ENCODE data around the gene SEMA6C.

DNA sequence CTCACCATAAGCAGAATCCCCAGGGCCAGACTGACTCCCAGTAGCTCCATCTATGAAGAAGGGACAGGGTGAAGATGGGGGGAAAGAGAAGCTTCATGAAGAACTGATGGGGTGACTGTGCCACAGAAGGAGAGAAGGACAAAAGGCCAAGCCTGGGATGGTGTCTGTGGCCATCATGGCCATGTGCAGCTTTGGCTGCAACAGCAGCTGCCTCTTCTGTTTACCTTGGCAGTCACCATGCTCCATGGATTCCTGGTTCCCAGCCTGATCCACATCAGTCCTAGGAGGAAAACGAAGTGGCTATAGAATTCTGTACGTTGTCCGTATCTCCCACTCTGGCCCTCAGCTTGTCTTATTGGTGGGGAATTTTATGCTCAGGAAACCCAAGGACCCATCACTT, 12.0 kb downstream of the SEMA6C start:
- TF ChIP-seq, protein P1, sequence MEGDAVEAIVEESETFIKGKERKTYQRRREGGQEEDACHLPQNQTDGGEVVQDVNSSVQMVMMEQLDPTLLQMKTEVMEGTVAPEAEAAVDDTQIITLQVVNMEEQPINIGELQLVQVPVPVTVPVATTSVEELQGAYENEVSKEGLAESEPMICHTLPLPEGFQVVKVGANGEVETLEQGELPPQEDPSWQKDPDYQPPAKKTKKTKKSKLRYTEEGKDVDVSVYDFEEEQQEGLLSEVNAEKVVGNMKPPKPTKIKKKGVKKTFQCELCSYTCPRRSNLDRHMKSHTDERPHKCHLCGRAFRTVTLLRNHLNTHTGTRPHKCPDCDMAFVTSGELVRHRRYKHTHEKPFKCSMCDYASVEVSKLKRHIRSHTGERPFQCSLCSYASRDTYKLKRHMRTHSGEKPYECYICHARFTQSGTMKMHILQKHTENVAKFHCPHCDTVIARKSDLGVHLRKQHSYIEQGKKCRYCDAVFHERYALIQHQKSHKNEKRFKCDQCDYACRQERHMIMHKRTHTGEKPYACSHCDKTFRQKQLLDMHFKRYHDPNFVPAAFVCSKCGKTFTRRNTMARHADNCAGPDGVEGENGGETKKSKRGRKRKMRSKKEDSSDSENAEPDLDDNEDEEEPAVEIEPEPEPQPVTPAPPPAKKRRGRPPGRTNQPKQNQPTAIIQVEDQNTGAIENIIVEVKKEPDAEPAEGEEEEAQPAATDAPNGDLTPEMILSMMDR (IDR thresholded peaks at IDR 0.05) = no peak
- no peak for TF ChIP-seq POLR2A (IDR thresholded peaks at IDR 0.05)
